GM12872 (cell line): ENCODE results near the gene KIF3B.

Experiments
- CTCF ChIP-seq: IDR thresholded peaks from 3 replicates; pipeline ENCODE4 v1.5.1; 2011; ENCODE audit warnings: low read depth, mild to moderate bottlenecking, low read length, moderate library complexity; ENCODE audit not compliant: insufficient read depth

KIF3B gene

GRCh38 chr20:32368323-32368722, 90.9 kb downstream of the KIF3B start:
- TF ChIP-seq CTCF = no peak

- TF ChIP-seq CTCF = no peak
Observed at GRCh38 chr20:32368925-32369324, 91.5 kb downstream of the KIF3B start.

- TF ChIP-seq CTCF = no peak
Observed at GRCh38 chr20:32370897-32371296, 93.4 kb downstream of the KIF3B start.

- no peak for TF ChIP-seq CTCF
Observed at GRCh38 chr20:32378461-32378860, 101.0 kb downstream of the KIF3B start.

- TF ChIP-seq CTCF = no peak
Observed at GRCh38 chr20:32380745-32381144, 103.3 kb downstream of the KIF3B start.

GRCh38 chr20:32382102-32382950, 104.9 kb downstream of the KIF3B start:
- TF ChIP-seq CTCF = no peak
